Measurements from ENCODE around the gene CLDN34. TPM values are rescaled to one million over a fixed set of nuclear protein-coding genes. Genes with fewer than 3 reads are reported as not detected.

CLDN34 gene
- total and polyA plus RNA-seq, 4 donors, result 0.50 TPM; not detected in 3

- H3K9me3 ChIP-seq (ENCODE audit: control insufficient read depth in 4 of 4, low read length in 3 of 4), result no peaks in the 10 kb centered on the region
- TF ChIP-seq HNF4G (IDR thresholded peaks at IDR 0.05) (no peak), ZBTB33 (IDR thresholded peaks at IDR 0.05) (no peak), SP1 (IDR thresholded peaks at IDR 0.05) (no peak), REST (IDR thresholded peaks at IDR 0.05) (no peak), NR2F2 (IDR thresholded peaks at IDR 0.05) (no peak), YY1 (IDR thresholded peaks at IDR 0.05) (no peak), TAF1 (conservative IDR thresholded peaks at IDR 0.05) (no peak), FOXA2 (IDR thresholded peaks at IDR 0.05) (no peak), RAD21 (IDR thresholded peaks at IDR 0.05) (no peak), GABPA (IDR thresholded peaks at IDR 0.05 in 1 of 2, conservative IDR thresholded peaks at IDR 0.05 in 1 of 2) (no peak), MAX (IDR thresholded peaks at IDR 0.05) (no peak), RXRA (IDR thresholded peaks at IDR 0.05) (no peak), HNF4A (conservative IDR thresholded peaks at IDR 0.05) (no peak), ATF3 (IDR thresholded peaks at IDR 0.05) (no peak), CTCF (IDR thresholded peaks at IDR 0.05; ENCODE audit: low read depth, low read length, missing input control) (no peak), JUND (IDR thresholded peaks at IDR 0.05) (no peak), FOXA1 (IDR thresholded peaks at IDR 0.05) (no peak), EGR1 (IDR thresholded peaks at IDR 0.05; ENCODE audit: low read depth in 2 of 2) (no peak)
- no peak overlapping the region for H3K27ac ChIP-seq (ENCODE audit: low read depth in 1 of 2, low read length in 2 of 2)
- H3K27me3 ChIP-seq (ENCODE audit: control insufficient read depth in 4 of 4, insufficient read depth in 4 of 4, low read length in 3 of 4), result no peaks in the 10 kb centered on the region
- H3K4me1 ChIP-seq (ENCODE audit: control insufficient read depth in 4 of 4, insufficient read depth in 4 of 4, low read length in 3 of 4), result no peaks in the 10 kb centered on the region
- H3K4me3 ChIP-seq (ENCODE audit: low read depth in 1 of 3, low read length in 3 of 3), result no peak overlapping the region
- DNase-seq (ENCODE audit: low spot score), result no peak
- no peak overlapping the region for H3K9ac ChIP-seq (ENCODE audit: low read depth in 1 of 2, low read length in 2 of 2)
- 82% methylated on average over 5 of the region's 5 CpGs for WGBS
- H3K36me3 ChIP-seq (ENCODE audit: control insufficient read depth in 4 of 4, insufficient read depth in 3 of 4, low read depth in 1 of 4, low read length in 3 of 4), result no peaks in the 10 kb centered on the region
These were observed 5.4 kb upstream of the CLDN34 start for GRCh38 chrX:9961750-9962149.
